ENCODE measurements around the gene IQCN. TPM values are rescaled to one million over a fixed set of nuclear protein-coding genes. Genes with fewer than 3 reads are reported as not detected.
"Not testable (repeated sequence)": the region's sequence is repeated elsewhere in the genome, so short reads cannot be mapped to it uniquely, and the experiment has no call there.

The IQCN gene
- total RNA-seq, 8 experiments from 2014 or later = 0.38 to 2.8 (median 1.7) TPM

- in situ Hi-C loops (cut with MboI; ENCODE audit: low pct_unique_long_range_greater_than_20kb in 2 of 9, low sequenced_read_pairs in 9 of 9, unreplicated experiment in 9 of 9) = no loop called here
- Histone ChIP-seq H3K4me1 (replicated peaks in 1 of 2) (no peaks in the 10 kb centered on the region), H3K27ac (no peak overlapping the region), H3K4me3 (no peak overlapping the region)
- no peak for ATAC-seq (replicated peaks in 6 of 8)
- 50 to 100% (median 83%) methylated on average over 1 to 3 of the region's 8 CpGs; no CpG with 5 or more reads in 5 of the 10 experiments for WGBS, 10 experiments
Measured at GRCh38 chr19:18216789-18217188, 57.5 kb downstream of the IQCN start.

- Histone ChIP-seq H3K27ac (no peak overlapping the region), H3K4me1 (replicated peaks in 1 of 2) (no peaks in the 10 kb centered on the region), H3K4me3 (no peak overlapping the region)
- WGBS, 10 experiments = 0 to 86% (median 47%) methylated on average over 1 to 6 of the region's 7 CpGs; no CpG with 5 or more reads in 4 of the 10 experiments
- in situ Hi-C loops (cut with MboI; ENCODE audit: low pct_unique_long_range_greater_than_20kb in 2 of 9, low sequenced_read_pairs in 9 of 9, unreplicated experiment in 9 of 9) = no loop called here
- peak in 3 of 8 experiments; percentile 25 to 93 (median 89) for ATAC-seq (replicated peaks in 6 of 8)
Measured at GRCh38 chr19:18214779-18215433, 59.3 kb downstream of the IQCN start.

GRCh38 chr19:18211683-18212082 is 62.6 kb downstream of the IQCN start:
- in situ Hi-C loops (cut with MboI; ENCODE audit: low pct_unique_long_range_greater_than_20kb in 2 of 9, low sequenced_read_pairs in 9 of 9, unreplicated experiment in 9 of 9) = no loop called here
- Histone ChIP-seq H3K27ac (no peak overlapping the region), H3K4me3 (no peak overlapping the region), H3K4me1 (replicated peaks in 1 of 2) (no peaks in the 10 kb centered on the region)
- 32 to 100% (median 80%) methylated on average over 1 to 4 of the region's 14 CpGs; no CpG with 5 or more reads in 6 of the 10 experiments for WGBS, 10 experiments
- no peak for ATAC-seq (replicated peaks in 6 of 8)

- in situ Hi-C loops (cut with MboI; ENCODE audit: low pct_unique_long_range_greater_than_20kb in 2 of 9, low sequenced_read_pairs in 9 of 9, unreplicated experiment in 9 of 9); H3K27ac ChIP-seq; H3K4me3 ChIP-seq; ATAC-seq (replicated peaks in 6 of 8): not testable (repeated sequence)
- 51 to 100% (median 85%) methylated on average over 2 to 4 of the region's 5 CpGs; no CpG with 5 or more reads in 5 of the 10 experiments for WGBS, 10 experiments
- peaks cover 11 to 12% of the 10 kb centered on the region in 2 donors for H3K4me1 ChIP-seq (replicated peaks in 1 of 2)
Measured at GRCh38 chr19:18209912-18210311, 64.3 kb downstream of the IQCN start.

GRCh38 chr19:18208098-18208951 is 65.9 kb downstream of the IQCN start:
- WGBS, 10 experiments = 0 to 91% (median 64%) methylated on average over 2 to 21 of the region's 32 CpGs; no CpG with 5 or more reads in 1 of the 10 experiments
- Histone ChIP-seq H3K4me3 (no peak overlapping the region), H3K27ac (no peak overlapping the region), H3K4me1 (replicated peaks in 1 of 2) (peaks cover 11 to 12% of the 10 kb centered on the region in 2 donors)
- in situ Hi-C loops (cut with MboI; ENCODE audit: low pct_unique_long_range_greater_than_20kb in 2 of 9, low sequenced_read_pairs in 9 of 9, unreplicated experiment in 9 of 9) = no loop called here
- peak in 3 of 8 experiments; percentile 6 to 18 (median 13) for ATAC-seq (replicated peaks in 6 of 8)

Other genes with a start within 250 kb of the IQCN start
- 1 to 10 TPM in 1 of 8 experiments, under 1 TPM in 5, not detected in 2; 0.05 to 1.2 (median 0.23) TPM for gene IL12RB1, start 187.5 kb downstream of the IQCN start, total RNA-seq
- 10 to 100 TPM in 1 of 8 experiments, 1 to 10 TPM in 7; 3.3 to 11.7 (median 5.8) TPM for gene MAST3, start 176.7 kb downstream of the IQCN start, total RNA-seq
- 10 to 100 TPM; 15.6 to 62.6 (median 27.4) TPM for gene PIK3R2, start 121.3 kb downstream of the IQCN start, total RNA-seq
- 100 to 1,000 TPM in 1 of 8 experiments, 10 to 100 TPM in 2, 1 to 10 TPM in 3, under 1 TPM in 2; 0.09 to 163 (median 3.1) TPM for gene IFI30, start 100.6 kb downstream of the IQCN start, total RNA-seq
- 10 to 100 TPM in 4 of 8 experiments, 1 to 10 TPM in 4; 6.6 to 22.9 (median 11.1) TPM for gene MPV17L2, start 81.2 kb downstream of the IQCN start, total RNA-seq
- gene RAB3A, start 70.4 kb downstream of the IQCN start, total RNA-seq = 100 to 1,000 TPM in 1 of 8 experiments, 10 to 100 TPM in 6, 1 to 10 TPM in 1; 2.7 to 142 (median 32.3) TPM
- 1 to 10 TPM; 1.3 to 4.3 (median 2.5) TPM for gene PDE4C, start 48.0 kb downstream of the IQCN start, total RNA-seq
- gene JUND, start 7.2 kb upstream of the IQCN start, total RNA-seq = 100 to 1,000 TPM in 3 of 8 experiments, 10 to 100 TPM in 5; 37.8 to 197 (median 98.2) TPM
- 100 to 1,000 TPM in 7 of 8 experiments, 10 to 100 TPM in 1; 87.3 to 240 (median 151) TPM for gene LSM4, start 48.6 kb upstream of the IQCN start, total RNA-seq
- 10 to 100 TPM in 7 of 8 experiments, 1 to 10 TPM in 1; 8.2 to 42.8 (median 17.1) TPM for gene PGPEP1, start 66.1 kb upstream of the IQCN start, total RNA-seq
- 100 to 1,000 TPM in 2 of 8 experiments, 10 to 100 TPM in 6; 14.0 to 784 (median 60.0) TPM for gene GDF15, start 111.7 kb upstream of the IQCN start, total RNA-seq
- gene LRRC25, start 123.2 kb upstream of the IQCN start, total RNA-seq = 1 to 10 TPM in 2 of 8 experiments, under 1 TPM in 6; 0.14 to 2.1 (median 0.47) TPM
- gene SSBP4, start 144.9 kb upstream of the IQCN start, total RNA-seq = 100 to 1,000 TPM in 1 of 8 experiments, 10 to 100 TPM in 7; 60.2 to 155 (median 70.1) TPM
- gene ISYNA1, start 163.7 kb upstream of the IQCN start, total RNA-seq = 100 to 1,000 TPM in 3 of 8 experiments, 10 to 100 TPM in 4, 1 to 10 TPM in 1; 7.2 to 157 (median 86.2) TPM
- gene ELL, start 247.6 kb upstream of the IQCN start, total RNA-seq = 10 to 100 TPM in 2 of 8 experiments, 1 to 10 TPM in 6; 3.4 to 13.8 (median 6.2) TPM